CD4-positive, alpha-beta T cell treated with Interleukin-17A for 4 hours (primary cell): ENCODE data around the gene DNM3.
"Not testable (repeated sequence)": the region's sequence is repeated elsewhere in the genome, so short reads cannot be mapped to it uniquely, and the experiment has no call there.

ENCODE experiments used
- DNase-seq: peaks from one replicate; pipeline ENCODE4 v3.0.0-alpha.2; 2020; ENCODE audit warnings: mixed read lengths

Gene DNM3

DNA sequence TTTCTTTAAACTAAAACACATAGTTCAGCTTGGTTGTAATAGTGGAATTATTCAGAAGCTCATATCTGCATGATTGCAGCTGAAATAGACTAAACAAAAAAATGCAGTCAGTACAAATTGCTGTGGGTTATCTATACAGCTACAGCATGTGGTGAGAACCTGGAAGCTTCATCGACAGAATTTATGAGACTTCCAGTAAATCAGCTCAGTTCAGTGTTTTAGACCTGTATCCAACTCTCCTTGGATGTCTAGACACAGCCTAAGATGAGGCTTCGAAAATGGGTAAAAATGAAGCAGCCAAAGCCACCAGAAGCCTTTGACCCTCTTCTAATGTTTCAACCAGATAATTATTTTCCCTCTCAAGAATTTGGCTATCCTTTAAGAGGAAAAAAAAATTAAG is 452.1 kb downstream of the DNM3 start:
- DNase-seq: no peak

DNA sequence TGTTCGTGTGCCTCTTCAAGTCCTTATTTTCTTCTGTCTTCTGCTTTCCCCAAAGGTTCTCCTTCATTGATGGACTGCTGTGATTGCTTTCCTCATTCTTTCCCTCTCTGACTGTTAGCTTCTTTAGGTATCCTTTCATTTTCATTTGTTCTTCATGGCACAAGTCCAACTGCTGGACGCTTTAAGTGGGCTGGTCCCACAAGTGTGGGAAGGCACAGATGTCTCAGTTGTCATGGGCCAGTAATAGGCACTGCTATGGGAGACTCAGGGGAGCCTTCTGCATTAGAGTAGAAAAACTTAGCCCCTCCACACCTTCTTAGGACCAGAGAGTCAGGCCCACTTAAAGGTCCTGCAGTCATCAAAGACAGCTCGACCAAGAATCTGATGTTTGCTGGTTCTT is 456.8 kb downstream of the DNM3 start:
- no peak for DNase-seq

DNA sequence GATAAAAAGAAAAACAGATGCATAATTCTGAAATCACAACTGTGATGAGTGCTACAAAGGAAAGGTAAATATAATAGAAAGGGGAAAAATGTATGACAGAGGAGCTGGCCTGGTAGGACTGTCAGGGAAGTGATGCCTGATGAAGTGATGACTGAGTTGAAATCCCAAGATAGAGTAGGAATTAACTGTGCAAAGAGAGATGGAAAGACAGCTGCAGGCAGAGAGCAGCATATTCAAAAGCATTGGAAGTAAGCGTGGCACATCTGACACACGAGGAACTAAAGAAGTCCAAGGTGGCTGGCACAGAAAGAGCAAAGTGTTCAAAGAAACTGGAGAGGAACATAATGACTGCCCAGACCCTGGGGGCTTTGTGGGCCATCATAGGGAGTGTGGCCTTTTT is 457.6 kb downstream of the DNM3 start:
- no peak for DNase-seq

DNA sequence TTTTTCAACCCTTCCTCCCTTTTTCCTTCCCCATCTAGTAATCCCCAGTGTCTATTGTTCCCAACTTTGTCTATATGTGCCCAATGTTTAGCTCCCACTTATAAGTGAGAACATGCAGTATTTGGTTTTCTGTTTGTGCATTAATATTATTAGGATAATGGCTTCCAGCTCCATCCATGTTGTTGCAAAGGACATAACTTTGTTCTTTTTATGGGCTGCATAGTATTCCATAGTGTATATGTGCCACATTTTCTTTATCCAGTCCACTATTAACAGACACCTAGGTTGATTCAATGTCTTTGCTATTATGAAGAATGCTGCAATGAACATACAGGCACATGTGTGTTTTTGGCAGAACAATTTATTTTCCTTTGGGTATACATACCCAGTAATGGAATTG is 458.2 kb downstream of the DNM3 start:
- DNase-seq: no peak

DNA sequence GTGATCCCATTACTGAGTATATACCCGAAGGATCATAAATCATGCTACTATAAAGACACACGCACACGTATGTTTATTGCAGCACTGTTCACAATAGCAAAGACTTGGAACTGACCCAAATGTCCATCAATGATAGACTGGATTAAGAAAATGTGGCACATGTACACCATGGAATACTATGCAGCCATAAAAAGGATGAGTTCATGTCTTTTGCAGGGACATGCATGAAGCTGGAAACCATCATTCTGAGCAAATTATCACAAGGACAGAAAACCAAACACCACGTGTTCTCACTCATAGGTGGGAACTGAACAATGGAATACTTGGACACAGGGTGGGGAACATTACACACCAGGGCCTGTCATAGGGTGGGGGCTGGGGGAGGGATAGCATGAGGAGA is 466.2 kb downstream of the DNM3 start:
- DNase-seq: not testable (repeated sequence)

DNA sequence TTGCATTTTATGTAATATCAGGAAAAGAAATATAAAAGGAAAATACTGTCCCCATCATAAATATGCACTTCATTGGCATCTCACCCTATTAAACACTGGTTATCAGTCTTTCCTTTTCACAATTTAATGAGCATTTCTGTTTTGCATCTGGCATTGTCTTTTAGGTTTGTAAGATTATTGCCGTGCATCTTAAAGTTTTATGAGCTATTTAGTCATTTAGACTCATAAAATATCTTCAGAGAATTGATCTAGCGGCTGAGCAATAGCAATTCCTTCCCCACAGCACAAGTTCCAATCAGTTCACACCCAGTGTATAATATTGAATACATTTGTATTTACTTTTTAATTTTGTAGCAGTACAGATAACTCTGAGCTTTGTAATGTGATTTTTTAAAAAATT is 466.8 kb downstream of the DNM3 start:
- DNase-seq: no peak

DNA sequence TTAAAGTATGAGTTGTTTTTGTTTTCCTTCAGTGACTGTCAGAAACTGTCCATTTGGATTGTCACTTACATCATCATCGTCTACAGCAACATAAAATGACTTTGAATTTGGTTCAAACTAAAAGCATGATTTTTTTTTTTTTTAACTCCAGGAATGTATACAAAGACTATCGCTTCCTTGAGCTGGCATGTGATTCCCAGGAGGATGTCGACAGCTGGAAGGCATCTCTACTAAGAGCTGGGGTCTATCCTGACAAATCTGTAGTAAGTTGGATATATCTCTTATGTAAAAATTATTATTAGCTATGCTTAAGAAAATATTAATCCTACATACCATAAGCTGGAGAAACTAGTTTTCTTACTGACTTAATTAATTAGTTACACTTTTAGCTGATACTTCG is 467.3 kb downstream of the DNM3 start:
- no peak for DNase-seq

DNA sequence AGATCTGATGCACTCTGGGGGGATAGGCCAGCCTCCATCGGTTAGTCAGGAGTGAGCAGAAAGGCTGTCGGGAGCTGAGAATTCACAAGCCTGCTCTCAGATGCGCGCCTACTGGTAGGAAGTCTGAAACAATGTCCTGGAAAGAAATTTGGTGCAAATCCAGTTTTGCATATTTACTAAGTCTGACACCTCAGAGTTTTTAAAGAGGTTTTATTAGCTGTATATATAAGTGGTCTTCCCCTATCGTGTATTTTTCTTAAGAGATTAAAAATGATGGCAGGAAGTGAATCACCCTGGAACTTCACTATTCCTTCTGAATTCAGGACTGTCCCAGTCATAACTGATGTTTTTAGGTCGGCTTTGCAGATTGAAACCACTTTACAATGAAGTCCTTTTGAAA is 479.4 kb downstream of the DNM3 start:
- DNase-seq: no peak

DNA sequence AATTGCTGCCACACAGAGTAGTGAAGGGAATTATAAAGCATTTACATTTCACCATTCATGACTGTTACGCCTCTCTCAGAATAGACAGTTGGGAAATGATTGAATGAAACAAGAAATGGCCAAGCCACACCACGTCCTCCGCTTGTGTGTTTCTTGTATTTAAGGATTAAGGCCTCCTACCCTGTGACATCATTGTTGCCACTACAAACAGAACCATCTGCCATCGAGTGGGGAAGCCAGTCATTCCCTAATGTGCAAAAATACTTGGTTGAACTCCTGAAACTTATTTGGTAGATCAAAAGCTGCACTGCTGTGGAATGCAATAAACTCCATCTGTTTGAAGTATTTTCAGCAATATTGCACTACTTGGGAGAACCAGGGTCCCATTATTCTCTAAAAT is 480.2 kb downstream of the DNM3 start:
- no peak for DNase-seq

DNA sequence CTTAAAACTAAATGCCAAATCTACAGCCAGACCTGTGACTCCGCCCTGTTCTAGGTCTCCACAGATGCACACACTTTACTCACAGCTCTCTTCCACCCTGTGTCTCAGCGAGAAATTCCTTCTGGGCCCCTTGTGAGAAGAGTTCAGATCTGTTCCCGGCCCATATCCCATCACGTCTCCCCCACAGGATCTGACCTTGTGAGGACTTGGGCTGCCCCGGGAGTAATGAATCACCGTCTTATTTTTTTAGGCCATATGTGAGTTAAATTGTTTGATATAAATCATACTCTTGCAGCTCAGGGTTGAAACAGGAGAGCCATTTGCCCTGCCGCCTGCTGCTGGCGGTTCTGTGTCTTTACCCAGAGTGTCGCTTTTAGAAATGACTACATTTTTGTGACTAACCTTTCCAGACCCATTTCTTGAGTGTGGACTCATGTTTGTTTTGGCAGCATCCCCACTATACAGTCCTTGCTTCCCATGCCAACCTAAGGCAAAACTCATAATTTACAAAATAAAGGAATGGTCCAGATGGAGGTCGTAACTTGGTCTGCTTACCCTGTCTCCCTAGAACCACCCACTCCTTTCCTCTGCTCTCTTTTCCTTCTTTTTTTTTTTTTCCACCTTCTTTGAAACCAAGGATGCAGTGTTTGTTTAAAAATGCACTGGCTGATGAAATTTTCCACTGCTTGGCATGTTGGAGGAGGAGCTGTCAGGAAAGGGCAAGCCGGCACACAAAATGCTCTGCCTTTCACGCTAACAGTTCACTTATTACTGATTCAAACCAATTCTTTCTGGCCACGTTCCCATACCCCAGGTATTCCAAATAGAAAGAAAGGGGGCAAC is 481.1 kb downstream of the DNM3 start:
- no peak for DNase-seq

DNA sequence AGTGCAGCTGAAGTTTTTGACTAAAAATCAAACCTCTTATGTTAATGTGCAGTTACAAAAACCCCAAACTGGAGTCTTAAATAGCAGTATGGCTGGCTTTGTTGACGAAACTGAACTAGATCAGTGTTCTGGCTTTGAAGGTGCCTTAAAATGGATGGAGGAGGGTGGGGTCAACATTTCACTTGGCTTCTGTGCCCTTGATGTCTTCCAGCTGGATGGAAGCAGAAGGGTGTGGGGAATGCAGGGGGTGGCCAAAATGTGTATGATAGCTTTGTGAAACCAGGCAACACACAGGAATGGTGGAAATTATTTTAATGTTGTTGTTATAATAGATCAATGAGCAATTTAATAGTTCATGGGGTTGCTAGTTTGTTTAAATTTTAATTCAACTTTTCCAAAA is 482.4 kb downstream of the DNM3 start:
- no peak for DNase-seq

DNA sequence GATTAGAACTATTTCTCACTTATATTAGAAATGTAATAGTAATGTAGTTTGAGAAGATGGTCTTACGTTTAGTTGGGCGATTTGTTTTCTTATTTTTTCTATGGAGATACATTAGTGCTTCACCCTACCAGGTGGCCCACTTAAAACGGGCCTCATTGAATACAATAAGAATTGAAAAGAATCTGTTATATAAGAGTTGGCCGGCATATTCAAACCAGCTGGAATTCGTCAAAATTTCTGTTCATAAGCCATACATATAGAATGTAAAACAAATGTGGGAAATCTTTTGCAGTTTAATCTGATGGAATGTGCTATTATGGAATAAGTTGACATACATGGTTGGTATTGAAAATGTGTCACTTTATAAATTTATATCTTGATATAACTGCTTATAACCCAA is 482.8 kb downstream of the DNM3 start:
- DNase-seq: no peak

DNA sequence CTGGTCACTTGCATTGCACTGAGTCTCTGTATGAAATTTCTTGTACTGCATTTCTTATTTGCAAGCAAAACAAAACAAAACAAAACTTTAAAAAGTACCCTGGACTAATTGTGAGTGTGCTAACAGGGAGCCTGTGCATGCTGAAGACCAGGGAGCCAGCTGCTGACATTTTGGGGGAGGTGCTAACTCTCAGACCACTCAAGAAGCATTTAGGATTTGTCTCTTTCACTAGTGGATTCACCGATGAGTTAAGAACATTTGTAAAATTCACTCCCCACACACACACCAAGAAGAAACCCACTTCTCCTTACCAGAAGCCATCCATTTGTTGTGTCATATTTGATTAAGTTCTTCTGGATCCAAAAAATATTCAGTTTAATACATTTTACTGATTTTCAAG is 483.5 kb downstream of the DNM3 start:
- no peak for DNase-seq

DNA sequence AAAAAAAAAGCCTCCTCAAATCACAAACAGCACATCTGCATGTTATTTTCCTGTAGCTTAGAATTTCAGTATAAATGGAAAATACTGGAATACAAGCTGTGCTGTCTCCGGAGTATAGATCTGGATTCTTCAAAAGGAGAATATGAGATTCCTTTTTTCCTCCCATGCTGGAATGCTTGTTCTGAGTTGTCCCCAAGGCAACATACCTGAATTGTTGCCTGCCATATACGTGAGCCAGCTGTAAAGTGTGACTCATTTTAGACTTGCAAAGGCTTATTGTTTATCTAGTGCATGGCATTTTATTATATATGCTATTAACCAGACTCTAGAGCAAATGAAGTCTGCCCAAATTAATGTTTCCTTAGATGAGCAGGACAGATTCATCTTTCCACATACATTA is 484.2 kb downstream of the DNM3 start:
- no peak for DNase-seq

DNA sequence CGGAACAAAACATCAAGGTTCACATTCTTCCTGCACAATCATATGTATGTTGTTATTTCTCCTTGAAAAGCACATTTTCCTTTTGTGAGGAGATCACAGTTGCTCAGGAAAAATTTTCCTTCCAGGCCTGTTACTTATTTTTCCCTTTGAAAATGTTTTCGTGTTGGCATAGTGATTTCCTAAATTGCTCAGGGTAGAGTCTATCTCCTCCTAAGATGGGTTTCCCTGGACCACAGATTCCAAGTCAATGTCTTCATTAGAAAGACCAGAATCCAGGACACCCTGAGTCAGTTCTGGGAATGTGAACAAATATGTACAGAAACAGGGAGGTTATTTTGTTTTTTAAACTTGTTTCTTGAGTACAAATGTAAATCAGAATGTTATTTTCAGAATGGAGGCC is 484.8 kb downstream of the DNM3 start:
- DNase-seq: no peak

DNA sequence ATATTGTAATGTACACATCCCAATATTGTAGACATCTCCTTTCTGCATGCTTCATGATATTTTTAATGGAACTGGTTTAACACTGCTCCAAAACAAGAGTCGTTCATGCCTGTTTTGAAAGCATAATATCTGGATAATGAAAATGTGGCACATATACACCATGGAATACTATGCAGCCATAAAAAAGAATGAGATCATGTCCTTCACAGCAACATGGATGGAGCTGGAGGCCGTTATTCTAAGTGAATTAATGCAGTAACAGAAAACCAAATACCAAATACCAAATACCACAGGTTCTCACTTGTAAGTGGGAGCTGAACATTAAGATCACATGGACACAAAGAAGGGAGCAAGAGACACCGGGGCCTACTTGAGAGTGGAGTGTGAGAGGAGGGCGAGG is 487.0 kb downstream of the DNM3 start:
- DNase-seq: no peak

DNA sequence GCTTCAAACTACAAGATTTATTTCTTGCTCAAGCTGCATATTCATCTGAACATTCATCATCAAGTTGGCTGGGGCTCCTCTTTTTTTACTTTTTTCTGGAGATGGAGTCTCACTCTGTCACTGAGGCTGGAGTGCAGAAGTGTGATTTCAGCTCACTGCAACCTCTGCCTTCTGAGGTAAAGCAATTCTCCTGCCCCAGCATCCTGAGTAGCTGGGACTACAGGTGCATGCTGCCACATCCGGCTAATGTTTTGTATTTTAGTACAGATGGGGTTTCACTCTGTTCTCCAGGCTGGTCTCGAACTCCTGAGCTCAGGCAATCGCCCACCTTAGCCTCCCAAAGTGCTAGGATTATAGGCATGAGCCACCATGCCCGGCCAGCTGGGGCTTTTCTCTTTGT is 490.9 kb downstream of the DNM3 start:
- no peak for DNase-seq

DNA sequence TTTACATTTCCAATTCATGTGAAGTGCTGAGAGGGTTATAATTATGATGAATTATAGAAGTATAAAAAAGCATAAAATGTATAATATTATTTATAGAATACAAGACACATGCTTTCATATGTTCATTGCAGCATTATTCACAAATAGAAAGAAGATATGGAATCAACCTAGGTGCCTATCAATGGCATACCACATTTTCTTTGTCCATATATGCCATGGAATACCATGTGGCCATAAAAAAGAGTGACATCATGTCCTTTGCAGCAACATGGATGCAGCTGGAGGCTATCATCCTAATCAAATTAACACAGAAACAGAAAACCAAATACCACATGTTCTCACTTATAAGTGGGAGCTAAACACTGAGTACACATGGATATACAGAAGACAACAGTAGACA is 494.1 kb downstream of the DNM3 start:
- no peak for DNase-seq

DNA sequence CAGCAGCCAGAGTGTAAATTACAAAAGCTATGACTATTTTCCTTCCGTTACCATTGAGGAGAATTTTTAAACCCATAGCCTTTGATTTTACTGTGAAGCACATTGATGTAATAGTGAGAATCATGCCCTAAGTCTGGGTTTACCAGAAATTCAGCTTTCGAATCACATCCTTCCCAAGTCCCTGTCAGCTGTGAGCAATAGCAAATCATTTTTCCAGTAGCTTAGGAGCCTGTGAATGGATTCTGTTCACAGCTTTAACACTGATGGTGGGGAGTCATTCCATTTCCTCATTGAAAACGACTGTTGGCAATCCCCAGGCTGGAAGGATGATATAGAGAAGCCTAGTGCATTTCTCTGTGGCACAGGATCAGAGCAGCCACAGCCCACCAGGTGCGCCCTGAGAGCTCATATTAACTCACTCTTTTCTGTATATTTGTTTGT is 497.0 kb downstream of the DNM3 start:
- no peak for DNase-seq

DNA sequence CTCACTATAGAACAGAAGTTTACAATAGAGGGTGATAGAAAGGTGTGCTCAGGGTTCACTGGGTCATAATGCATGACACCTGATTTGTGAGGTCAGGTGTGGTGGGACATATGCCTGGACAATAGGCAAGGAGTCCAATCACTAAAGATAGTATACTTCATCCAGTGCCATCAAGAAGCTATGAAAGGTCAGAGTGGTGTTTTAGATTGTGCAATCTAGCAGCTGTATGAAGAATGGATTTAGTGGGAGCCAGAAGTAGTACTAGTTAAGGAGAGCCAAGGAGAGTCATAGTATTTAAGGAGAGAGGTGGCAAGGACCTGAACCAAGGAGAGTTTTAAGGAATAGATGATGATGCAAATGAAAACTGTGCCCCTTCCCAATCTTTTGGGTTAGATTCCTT is 498.5 kb downstream of the DNM3 start:
- DNase-seq: no peak

DNA sequence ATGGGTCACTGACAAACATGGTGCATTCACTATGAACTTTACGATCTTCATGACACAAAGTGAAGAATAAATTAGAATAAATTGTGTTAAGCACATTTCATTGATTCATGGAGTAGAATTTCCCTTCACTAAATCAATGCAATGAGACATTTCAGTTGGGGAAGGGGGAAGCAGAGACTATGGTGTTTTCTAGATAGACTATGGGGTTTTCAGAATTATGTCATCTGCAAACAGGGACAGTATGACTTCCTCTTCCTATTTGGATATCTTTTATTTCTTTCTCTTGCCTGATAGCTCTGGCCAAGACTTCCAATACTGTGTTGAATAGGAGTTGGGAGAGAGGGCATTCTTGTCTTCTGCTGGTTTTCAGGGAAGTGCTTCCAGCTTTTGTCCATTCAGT is 499.2 kb downstream of the DNM3 start:
- DNase-seq: no peak

DNA sequence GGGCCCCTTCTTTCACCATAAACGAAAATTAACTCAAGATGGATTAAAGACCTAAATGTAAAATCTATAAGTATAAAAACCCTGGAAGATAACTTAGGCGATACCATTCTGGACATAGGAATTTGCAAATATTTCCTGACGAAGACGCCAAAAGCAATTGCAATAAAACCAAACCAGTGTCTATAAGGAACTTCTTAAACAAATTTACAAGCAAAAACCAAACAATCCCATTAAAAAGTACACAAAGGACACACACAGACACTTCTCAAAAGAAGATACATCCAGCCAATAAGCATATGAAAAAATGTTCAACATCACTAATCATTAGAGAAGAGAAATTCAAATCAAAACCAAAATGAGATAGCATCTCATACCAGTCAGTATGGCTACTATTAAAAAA is 500.4 kb downstream of the DNM3 start:
- no peak for DNase-seq

DNA sequence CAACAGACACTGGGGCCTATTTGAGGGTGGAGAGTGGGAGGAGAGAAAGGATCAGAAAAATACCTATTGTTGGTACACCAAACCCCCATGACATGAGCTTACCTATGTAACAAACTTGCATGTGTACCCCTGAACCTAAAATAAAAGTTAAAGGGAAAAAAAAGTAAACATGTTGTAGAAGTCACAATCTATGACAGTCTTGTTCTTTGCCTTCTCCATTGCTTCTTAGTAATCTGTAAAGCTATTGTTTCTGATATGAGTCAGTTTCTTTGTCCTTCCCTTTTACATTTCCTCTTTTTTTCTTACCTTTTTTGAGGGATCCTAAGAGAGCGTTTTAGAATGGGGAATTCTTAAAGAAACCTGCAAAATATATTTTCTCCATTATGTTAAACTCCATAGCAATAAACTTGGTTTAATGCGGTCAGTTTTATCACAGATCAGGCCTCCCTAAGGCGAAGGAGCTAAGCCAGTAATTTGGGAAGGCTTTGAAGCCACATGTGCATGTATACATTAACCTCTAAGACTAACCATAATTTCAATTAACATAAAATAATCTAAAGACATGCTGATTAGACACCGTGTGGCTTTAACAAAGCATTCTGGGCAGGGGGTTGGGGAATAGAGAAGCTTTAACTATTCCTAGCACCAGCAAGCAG is 501.4 kb downstream of the DNM3 start:
- DNase-seq: no peak

DNA sequence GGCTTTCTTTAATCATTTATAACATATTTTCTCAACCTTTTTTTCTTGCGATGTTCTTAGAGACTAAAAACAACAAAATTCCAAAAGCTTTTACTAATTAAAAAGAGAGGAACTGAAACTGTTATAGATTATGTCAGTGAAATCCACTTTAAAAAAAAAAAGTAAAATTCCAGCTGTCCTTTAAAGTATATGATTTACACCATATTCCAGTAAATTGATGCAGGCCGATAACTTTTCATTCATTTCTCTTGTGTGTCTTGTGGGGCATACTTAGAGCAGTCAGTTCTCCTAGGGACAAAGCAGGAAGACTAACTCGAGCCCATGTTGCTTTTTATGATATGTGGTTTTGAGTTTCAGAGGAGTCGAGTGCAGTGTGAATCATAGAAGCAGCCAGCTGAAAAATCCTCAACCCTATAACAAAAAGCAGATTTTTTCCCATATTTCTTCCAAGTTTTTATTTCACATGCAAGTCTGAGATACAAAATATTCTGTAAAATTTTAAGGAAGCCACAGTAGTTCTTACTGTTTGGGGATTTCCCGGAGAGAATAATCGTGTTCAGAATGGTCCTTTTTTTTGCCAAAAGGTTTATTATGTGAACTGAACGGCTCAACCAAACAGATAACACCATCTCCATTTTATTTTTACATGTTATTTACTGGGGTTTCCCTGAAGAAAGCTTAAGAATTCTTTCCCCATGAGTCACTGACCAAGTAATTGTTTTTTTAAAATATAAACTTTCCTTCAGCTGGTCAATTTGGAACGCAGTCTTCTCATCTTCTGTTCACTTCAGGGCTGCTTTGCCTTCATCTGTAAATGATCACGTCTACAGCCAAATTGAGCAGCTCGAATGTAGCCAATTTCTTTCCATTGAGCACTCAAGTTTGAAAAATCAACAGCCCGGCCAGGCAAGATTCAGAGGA is 502.2 kb downstream of the DNM3 start:
- no peak for DNase-seq
